HEK293T (cell line): ENCODE data around the gene SAMD8.

ENCODE experiments used
- ARNT ChIP-seq: fragments of 450-650 bp; IDR thresholded peaks from 2 replicates; pipeline ENCODE4 v1.6.1; 2017; ENCODE audit warnings: mild to moderate bottlenecking
- BHLHE40 ChIP-seq: fragments of 450-650 bp; IDR thresholded peaks from 2 replicates; pipeline ENCODE4 v1.6.1; 2016; ENCODE audit warnings: mild to moderate bottlenecking, moderate library complexity, borderline replicate concordance
- ELF4 ChIP-seq: fragments of 450-650 bp; IDR thresholded peaks from 2 replicates; pipeline ENCODE4 v1.6.1; 2017; ENCODE audit warnings: antibody characterized with exemption
- LEF1 ChIP-seq: fragments of 450-650 bp; IDR thresholded peaks from 2 replicates; pipeline ENCODE4 v1.6.1; 2017; ENCODE audit warnings: mild to moderate bottlenecking, borderline replicate concordance
- SUZ12 ChIP-seq: fragments of 450-650 bp; IDR thresholded peaks from 2 replicates; pipeline ENCODE4 v1.6.1; 2016; ENCODE audit warnings: mild to moderate bottlenecking
- TARDBP ChIP-seq: fragments of 450-650 bp; IDR thresholded peaks from 2 replicates; pipeline ENCODE4 v1.6.1; 2016
- ZNF384 ChIP-seq: fragments of 450-650 bp; IDR thresholded peaks from 2 replicates; pipeline ENCODE4 v1.6.1; 2016

GRCh38 chr10:75207079-75207856, 95.8 kb downstream of the SAMD8 start:
- no peak for TF ChIP-seq TARDBP
- TF ChIP-seq ARNT, result no peak
- TF ChIP-seq ZNF384, result no peak
- no peak for TF ChIP-seq SUZ12
- TF ChIP-seq BHLHE40, result no peak
- TF ChIP-seq ELF4, result no peak
- no peak for TF ChIP-seq LEF1
